Testis (tissue), 2 donors: ENCODE results near the gene PIEZO2.

Experiments used
- CTCF ChIP-seq, 3 experiments: fragments of 450-650 bp in 2 of 3; fragments of 200-600 bp in 1 of 3; sonication (generic) in 1 of 3; IDR thresholded peaks; one replicate each; pipeline ENCODE4 v1.5.1; 2016 to 2019; ENCODE audit warnings: antibody characterized with exemption in 3 of 3, mild to moderate bottlenecking in 2 of 3, moderate library complexity in 1 of 3
- POLR2A ChIP-seq: fragments of 450-650 bp; IDR thresholded peaks from one replicate; pipeline ENCODE4 v1.6.1; 2017; ENCODE audit warnings: antibody characterized with exemption, mild to moderate bottlenecking, moderate library complexity

GRCh38 chr18:10724666-10725065 lies 424.7 kb downstream of the PIEZO2 start:
- TF ChIP-seq CTCF (IDR thresholded peaks at IDR 0.05): no peak
- TF ChIP-seq POLR2A: no peak
